B cell (primary cell): ENCODE measurements around the gene PIGW. TPM values are rescaled to one million over a fixed set of nuclear protein-coding genes. Genes with fewer than 3 reads are reported as not detected.

ENCODE experiments used
- ATAC-seq: fragments of 200-7000 bp; cut with Tn5 transposase; one replicate; pipeline ENCODE4 v1.10.0; 2021; ENCODE audit warnings: low read depth, mild to moderate bottlenecking, moderate number of reproducible peaks, moderate library complexity
- CTCF ChIA-PET: fragments of 350-600 bp; sonication (Branson Sonifier 250); formaldehyde crosslinking; loops from one replicate; lab custom pipeline; 2021; ENCODE audit warnings: antibody characterized with exemption, inconsistent platforms; lab: Charles Lee
- POLR2A ChIA-PET: fragments of 350-600 bp; sonication (Branson Sonifier 250); formaldehyde crosslinking; loops from one replicate; lab custom pipeline; 2021; ENCODE audit warnings: antibody characterized with exemption; lab: Charles Lee
- DNase-seq: peaks from one replicate; pipeline ENCODE4 v3.0.0; 2013
- H2AFZ ChIP-seq: 2 replicates; pipeline ENCODE4 v1.6.1; 2012; ENCODE audit warnings: mild to moderate bottlenecking, low read depth, low read length; ENCODE audit not compliant: insufficient read depth, poor library complexity, severe bottlenecking
- H3K27ac ChIP-seq, 2 donors: 1 replicate in 1 of 2; 2 replicates in 1 of 2; pipeline ENCODE4 v1.5.1; 2012 to 2013; ENCODE audit warnings: low read length in 2 of 2, mild to moderate bottlenecking in 2 of 2, moderate library complexity in 1 of 2
- H3K27me3 ChIP-seq, 4 experiments: fragments of 200-600 bp in 1 of 4; sonication (generic) in 1 of 4; replicated peaks in 1 of 4; 1 replicate in 2 of 4; 2 replicates in 2 of 4; pipeline versions ENCODE4 v1.6.1 to v1.7.0; 2013 to 2016; ENCODE audit warnings: low read length in 3 of 4, mild to moderate bottlenecking in 2 of 4, mixed read lengths in 1 of 4, moderate library complexity in 1 of 4; ENCODE audit not compliant: insufficient read depth in 4 of 4, control insufficient read depth in 3 of 4; ENCODE audit errors: control extremely low read depth in 1 of 4
- H3K36me3 ChIP-seq, 2 experiments: replicated peaks in 1 of 2; 1 replicate in 1 of 2; 2 replicates in 1 of 2; pipeline versions ENCODE4 v1.6.1 to v1.7.1; 2013; ENCODE audit warnings: low read length in 1 of 2; ENCODE audit not compliant: insufficient read depth in 2 of 2, control insufficient read depth in 1 of 2; ENCODE audit errors: control extremely low read depth in 1 of 2, extremely low read depth in 1 of 2
- H3K4me1 ChIP-seq, 2 donors: fragments of 200-600 bp in 1 of 2; sonication (generic) in 1 of 2; 1 replicate in 1 of 2; 2 replicates in 1 of 2; pipeline versions ENCODE4 v1.5.1 to v1.6.1; 2013 to 2017; ENCODE audit warnings: low read length in 2 of 2; ENCODE audit not compliant: control insufficient read depth in 2 of 2, insufficient read depth in 2 of 2
- H3K4me2 ChIP-seq: replicated peaks from 2 replicates; pipeline ENCODE3; 2012; ENCODE audit warnings: mild to moderate bottlenecking, low read depth, low read length; ENCODE audit not compliant: poor library complexity, severe bottlenecking
- H3K4me3 ChIP-seq, 5 experiments: fragments of 200-600 bp in 1 of 5; sonication (generic) in 1 of 5; 1 replicate in 3 of 5; 2 replicates in 2 of 5; pipeline versions ENCODE4 v1.5.1 to v1.7.0; 2011 to 2016; ENCODE audit warnings: low read length in 4 of 5, mild to moderate bottlenecking in 4 of 5, low read depth in 2 of 5, control low read depth in 1 of 5, moderate library complexity in 1 of 5; ENCODE audit not compliant: insufficient read depth in 1 of 5; ENCODE audit errors: control extremely low read depth in 1 of 5, extremely low read depth in 1 of 5
- H3K79me2 ChIP-seq: fragments of 200-600 bp; sonication (generic); one replicate; pipeline ENCODE4 v1.6.0; 2016; ENCODE audit warnings: low read length; ENCODE audit not compliant: control insufficient read depth, insufficient read depth
- H3K9ac ChIP-seq: fragments of 200-600 bp; sonication (generic); 2 replicates; pipeline ENCODE4 v1.6.1; 2017; ENCODE audit warnings: mild to moderate bottlenecking, low read length, moderate library complexity
- H3K9me3 ChIP-seq, 3 donors: one replicate each; pipeline versions ENCODE4 v1.6.1 to v1.7.1; 2013; ENCODE audit warnings: low read length in 2 of 3; ENCODE audit not compliant: control insufficient read depth in 2 of 3, insufficient read depth in 1 of 3; ENCODE audit errors: control extremely low read depth in 1 of 3
- H4K20me1 ChIP-seq: 2 replicates; pipeline ENCODE4 v1.6.0; 2012; ENCODE audit warnings: mild to moderate bottlenecking, low read length; ENCODE audit not compliant: insufficient read depth, control insufficient read depth, poor library complexity, severe bottlenecking
- H3K27ac Mint-ChIP-seq: one replicate; pipeline ENCODE4 v1.8.0; 2021; ENCODE audit warnings: mixed read lengths
- H3K27me3 Mint-ChIP-seq: one replicate; pipeline ENCODE4 v1.8.0; 2021; ENCODE audit warnings: mixed read lengths
- H3K4me1 Mint-ChIP-seq: one replicate; pipeline ENCODE4 v1.8.0; 2021; ENCODE audit warnings: mixed read lengths
- H3K4me3 Mint-ChIP-seq: one replicate; pipeline ENCODE4 v1.8.0; 2021; ENCODE audit warnings: mixed read lengths
- H3K9me3 Mint-ChIP-seq: one replicate; pipeline ENCODE4 v1.8.0; 2022; ENCODE audit warnings: mixed read lengths; ENCODE audit not compliant: insufficient read depth
- EZH2 ChIP-seq: IDR thresholded peaks from 2 replicates; pipeline ENCODE4 v1.6.1; 2012; ENCODE audit warnings: borderline replicate concordance, low read depth, mild to moderate bottlenecking, moderate library complexity, low read length; ENCODE audit not compliant: insufficient read depth, poor library complexity, severe bottlenecking
- WGBS: methylation state at CpG from one replicate; pipeline ENCODE4 v1.1.5; 2013; ENCODE audit warnings: missing lambda C conversion rate; ENCODE audit not compliant: insufficient coverage; 5-methylcytosine and 5-hydroxymethylcytosine counted together
- intact Hi-C: fragments of 100-400 bp; cut with micrococcal nuclease; formaldehyde crosslinking; loops from one replicate; pipeline ENCODE4 v1.10.0; 2022
- polyA plus RNA-seq: library from polyadenylated mRNA; depleted of rRNA; stranded (reverse); fragments of >200 nt; gene quantifications from 2 replicates; pipeline ENCODE4 v1.2.3, GENCODE V29; 2012
- total RNA-seq, 2 donors: library from RNA; stranded (reverse); fragments of 120-200 nt in 1 of 2; gene quantifications; 1 replicate in 1 of 2; 2 replicates in 1 of 2; pipeline versions ENCODE4 v1.2.3 to v1.2.4, GENCODE V29; 2013 to 2022
- TF ChIP-seq, protein P1 (sequence below): fragments of 200-600 bp; IDR thresholded peaks from one replicate; pipeline ENCODE4 v1.8.0; 2022; ENCODE audit warnings: antibody characterized with exemption, mild to moderate bottlenecking

The PIGW gene
- total and polyA plus RNA-seq, 2 donors (not counting 1 experiment from before 2014, with no cell fraction given) = 4.4 to 5.9 TPM

DNA sequence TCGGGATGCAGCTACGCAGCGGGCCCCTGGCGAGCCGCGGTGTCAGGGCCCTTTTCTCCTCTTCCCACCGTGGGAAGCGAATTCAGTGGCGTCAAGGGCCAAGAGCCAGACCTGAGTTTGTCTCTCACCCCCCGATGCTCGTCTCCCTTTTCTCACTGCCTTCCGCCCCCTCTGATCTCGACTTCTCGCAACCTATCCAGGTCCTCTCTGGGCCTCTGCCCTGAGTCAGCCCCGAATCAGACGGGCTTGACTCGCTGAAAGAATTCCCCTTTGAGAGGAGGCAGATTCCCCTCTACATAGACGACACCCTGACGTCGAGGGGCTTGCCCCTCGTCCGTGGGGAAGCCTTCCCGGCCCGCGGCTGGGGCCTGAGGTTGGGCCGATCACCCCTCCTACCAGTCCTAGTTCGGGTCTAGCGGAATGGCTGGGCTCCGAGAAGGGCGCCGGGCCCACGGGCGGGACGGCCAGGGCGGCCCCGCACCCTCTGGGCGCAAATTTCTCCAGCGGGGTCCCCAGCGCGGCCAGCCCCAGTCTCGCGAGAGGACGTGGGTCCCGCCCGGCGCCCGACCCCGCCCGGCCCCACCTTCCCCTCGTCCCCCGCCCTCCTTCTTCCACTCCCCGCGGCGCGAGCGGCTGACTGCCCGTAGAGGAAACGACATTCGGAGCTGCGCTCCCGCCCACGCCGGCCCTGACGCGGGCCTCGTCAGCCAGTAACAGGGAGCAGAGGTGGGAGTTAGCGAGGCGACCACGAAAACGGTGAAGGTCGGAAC, 9.7 kb downstream of the PIGW start, which contains the start of gene GGNBP2:
Gene GGNBP2, plus strand, starts transcription at position 613 of the 770 bp plus-strand sequence. CDS start 806 bp downstream, outside the sequence.
- H3K9ac ChIP-seq = peak within 1 kb of the TSS; percentile 100
- no peak for TF ChIP-seq EZH2
- TF ChIP-seq, protein P1, sequence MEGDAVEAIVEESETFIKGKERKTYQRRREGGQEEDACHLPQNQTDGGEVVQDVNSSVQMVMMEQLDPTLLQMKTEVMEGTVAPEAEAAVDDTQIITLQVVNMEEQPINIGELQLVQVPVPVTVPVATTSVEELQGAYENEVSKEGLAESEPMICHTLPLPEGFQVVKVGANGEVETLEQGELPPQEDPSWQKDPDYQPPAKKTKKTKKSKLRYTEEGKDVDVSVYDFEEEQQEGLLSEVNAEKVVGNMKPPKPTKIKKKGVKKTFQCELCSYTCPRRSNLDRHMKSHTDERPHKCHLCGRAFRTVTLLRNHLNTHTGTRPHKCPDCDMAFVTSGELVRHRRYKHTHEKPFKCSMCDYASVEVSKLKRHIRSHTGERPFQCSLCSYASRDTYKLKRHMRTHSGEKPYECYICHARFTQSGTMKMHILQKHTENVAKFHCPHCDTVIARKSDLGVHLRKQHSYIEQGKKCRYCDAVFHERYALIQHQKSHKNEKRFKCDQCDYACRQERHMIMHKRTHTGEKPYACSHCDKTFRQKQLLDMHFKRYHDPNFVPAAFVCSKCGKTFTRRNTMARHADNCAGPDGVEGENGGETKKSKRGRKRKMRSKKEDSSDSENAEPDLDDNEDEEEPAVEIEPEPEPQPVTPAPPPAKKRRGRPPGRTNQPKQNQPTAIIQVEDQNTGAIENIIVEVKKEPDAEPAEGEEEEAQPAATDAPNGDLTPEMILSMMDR = no peak
- H4K20me1 ChIP-seq = peaks cover 41% of the 10 kb centered on the region
- peaks cover 75% of the 10 kb centered on the region for H3K79me2 ChIP-seq
- H3K27me3 Mint-ChIP-seq = no peaks in the 10 kb centered on the region
- peaks cover under 1 to 9% of the 10 kb centered on the region in 2 experiments for H3K36me3 ChIP-seq
- peak; percentile 96 for DNase-seq
- peak within 1 kb of the TSS; percentile 96 for H3K4me3 Mint-ChIP-seq
- CTCF ChIA-PET = interaction anchor here (0.8 to 5.0 kb wide), 3 partner anchors 10 to 59 kb away, joined by 3 to 34 read pairs (median 4); partner anchors contain the start of genes MRM1, MYO19 and PIGW
- H3K27ac ChIP-seq = peak within 1 kb of the TSS; percentile 96 to 100
- peak within 1 kb of the TSS; percentile 74 to 94 (median 92) for H3K4me3 ChIP-seq
- peak; percentile 68 for ATAC-seq
- H3K4me1 Mint-ChIP-seq = peaks cover 36% of the 10 kb centered on the region
- peaks cover 31 to 40% of the 10 kb centered on the region in 2 donors for H3K4me1 ChIP-seq
- no peaks in the 10 kb centered on the region for H3K9me3 ChIP-seq
- peak within 1 kb of the TSS; percentile 89 for H2AFZ ChIP-seq
- POLR2A ChIA-PET = interaction anchor here (0.6 to 3.5 kb wide), 7 partner anchors 10 to 60 kb away, joined by 3 to 57 read pairs (median 4); partner anchors contain the start of genes MRM1, MYO19, PIGW and ZNHIT3
- peak within 1 kb of the TSS; percentile 93 for H3K4me2 ChIP-seq
- peak within 1 kb of the TSS; percentile 98 for H3K27ac Mint-ChIP-seq
- no peaks in the 10 kb centered on the region for H3K9me3 Mint-ChIP-seq
- intact Hi-C loops = loop anchor here (1.0 to 10.0 kb wide), 8 partner anchors 9 to 1200 kb away; partner anchors contain the start of genes AATF, DHRS11, MRM1 and ZNHIT3
- no peaks in the 10 kb centered on the region for H3K27me3 ChIP-seq
- WGBS = under 1% methylated on average over 62 of the region's 71 CpGs
